HG03432 (cell line): Measurements from ENCODE around the gene PKP4.
A peak's percentile ranks its signal among the peaks of the same experiment; 100 is the strongest.

ENCODE experiments used
- ATAC-seq: cut with Tn5 transposase; IDR thresholded peaks from one replicate; pipeline ENCODE4 v1.9.1; 2021; ENCODE audit warnings: mild to moderate bottlenecking, moderate library complexity; ENCODE audit not compliant: unreplicated experiment

Gene PKP4

DNA sequence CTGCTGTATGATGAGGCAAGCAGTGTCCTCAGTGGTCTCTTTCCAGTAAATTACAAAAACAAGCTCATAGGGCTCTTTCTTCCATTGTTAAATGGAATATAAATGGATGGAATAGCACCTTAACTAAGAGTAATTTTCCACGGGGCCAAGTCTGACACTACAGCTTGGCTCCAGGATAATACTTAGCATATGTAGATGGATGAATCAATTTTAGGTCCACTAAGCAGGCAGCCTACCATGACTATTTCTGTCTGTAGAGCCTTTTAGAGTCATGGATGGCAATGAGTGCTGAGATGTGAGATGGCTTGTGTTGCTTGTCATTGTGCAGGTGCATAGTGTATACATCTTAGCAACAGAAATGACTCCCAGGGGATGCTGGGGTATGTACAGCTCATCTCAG lies 125.9 kb downstream of the PKP4 start:
- no peak for ATAC-seq

DNA sequence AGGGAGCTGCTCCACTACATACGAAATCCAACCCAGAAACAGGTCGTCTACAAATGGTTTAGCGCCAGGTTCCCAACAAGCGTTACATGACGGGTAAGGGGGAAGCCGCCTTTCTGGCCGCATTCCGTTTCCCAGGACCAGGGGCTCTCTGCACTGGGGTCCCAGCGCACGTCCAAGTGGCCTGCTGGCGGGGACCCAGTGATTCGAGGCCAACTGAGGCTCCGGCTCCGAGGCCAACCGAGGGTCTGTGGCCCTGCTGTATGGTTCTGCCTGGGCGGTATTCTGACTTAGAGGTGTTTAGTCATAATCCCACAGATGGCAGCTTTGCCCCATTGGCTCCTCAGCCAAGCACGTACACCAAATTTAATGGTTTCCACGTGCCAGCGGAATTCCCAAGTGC lies 127.2 kb downstream of the PKP4 start:
- ATAC-seq = no peak

DNA sequence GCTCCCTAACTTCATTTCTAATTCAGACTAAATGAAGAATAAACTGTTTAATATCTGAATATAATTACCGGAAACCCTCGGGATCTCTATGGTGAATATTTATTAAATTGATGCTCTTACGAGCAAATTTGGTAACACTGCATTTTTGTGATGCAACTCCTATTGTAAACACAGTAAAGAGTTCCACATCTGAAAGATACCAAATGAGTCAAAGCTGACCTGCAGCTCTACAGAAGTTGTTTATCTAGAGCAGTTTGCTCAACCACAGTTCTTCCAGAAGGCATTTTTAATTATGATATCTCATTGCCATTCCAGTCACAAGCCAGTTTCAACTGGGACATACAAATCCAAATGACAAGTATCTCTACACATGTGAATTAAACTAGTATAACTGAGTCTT lies 129.7 kb downstream of the PKP4 start:
- ATAC-seq = no peak

DNA sequence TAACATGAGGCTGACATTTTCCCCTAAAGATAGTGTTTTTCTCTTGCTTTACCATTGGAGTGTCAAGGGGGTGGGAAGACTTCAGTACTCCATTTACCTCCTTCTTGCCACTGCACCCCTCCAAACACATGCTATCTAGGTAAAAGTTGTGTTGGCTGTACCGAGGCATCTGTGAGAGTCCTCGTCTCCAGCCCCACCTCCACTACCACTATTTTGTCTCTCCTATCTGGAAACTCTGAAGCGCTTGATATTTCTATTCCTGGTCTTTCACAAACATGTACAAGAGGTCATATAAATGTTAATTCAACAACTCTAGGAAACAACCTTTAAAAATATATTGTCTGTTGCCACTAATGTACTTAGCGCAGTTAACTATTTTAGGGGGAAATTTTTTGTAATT lies 132.6 kb downstream of the PKP4 start:
- no peak for ATAC-seq

DNA sequence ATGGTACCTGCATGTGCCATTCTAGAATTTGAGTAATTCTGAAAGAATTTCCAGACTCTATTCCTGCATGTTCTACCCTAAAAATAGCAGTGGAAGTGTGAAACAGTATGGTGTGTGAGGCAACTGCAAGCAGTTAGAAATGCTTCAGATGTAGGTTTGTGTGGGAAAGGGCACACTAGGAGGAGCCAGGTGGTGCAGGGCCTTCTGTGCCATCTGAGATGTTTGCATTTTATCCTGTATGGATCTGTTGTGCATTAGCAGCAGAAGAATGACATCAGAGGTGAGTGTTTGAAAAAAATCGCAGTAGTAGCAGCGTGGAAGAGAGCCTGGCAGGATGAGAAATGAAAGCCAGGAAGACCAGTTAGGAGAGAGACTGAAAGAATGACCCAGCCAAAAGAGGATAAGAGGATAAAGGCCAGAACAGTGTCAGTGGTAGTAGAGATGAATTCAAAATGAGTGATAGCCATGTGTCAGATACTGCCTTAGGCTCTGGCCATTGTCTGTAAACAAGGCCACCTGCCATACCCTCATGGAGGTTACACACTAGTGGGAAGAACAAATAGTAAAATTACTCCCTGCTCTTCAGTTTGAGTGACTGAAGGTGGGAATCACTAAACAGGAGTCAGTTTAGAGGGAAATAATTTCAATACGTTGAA lies 142.2 kb downstream of the PKP4 start:
- ATAC-seq = no peak

DNA sequence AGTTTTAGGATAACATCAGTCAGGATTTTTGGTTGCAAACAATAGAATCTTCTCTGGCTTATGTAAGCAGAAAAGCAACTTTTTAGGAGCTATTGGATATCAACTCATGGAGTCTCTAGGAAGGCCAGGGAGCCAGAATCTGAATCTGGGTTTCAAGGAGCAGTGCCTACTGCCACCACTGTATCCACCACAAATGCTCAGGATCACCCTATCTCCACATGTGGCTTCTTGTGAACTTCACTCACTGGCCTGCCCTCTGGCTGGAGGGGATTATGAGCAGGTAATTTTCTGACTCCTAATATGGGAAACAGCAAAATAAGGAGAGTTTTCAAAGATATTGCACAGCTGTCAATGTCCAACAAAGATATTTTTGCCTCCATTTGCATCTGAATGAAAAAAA lies 142.9 kb downstream of the PKP4 start:
- ATAC-seq = no peak

DNA sequence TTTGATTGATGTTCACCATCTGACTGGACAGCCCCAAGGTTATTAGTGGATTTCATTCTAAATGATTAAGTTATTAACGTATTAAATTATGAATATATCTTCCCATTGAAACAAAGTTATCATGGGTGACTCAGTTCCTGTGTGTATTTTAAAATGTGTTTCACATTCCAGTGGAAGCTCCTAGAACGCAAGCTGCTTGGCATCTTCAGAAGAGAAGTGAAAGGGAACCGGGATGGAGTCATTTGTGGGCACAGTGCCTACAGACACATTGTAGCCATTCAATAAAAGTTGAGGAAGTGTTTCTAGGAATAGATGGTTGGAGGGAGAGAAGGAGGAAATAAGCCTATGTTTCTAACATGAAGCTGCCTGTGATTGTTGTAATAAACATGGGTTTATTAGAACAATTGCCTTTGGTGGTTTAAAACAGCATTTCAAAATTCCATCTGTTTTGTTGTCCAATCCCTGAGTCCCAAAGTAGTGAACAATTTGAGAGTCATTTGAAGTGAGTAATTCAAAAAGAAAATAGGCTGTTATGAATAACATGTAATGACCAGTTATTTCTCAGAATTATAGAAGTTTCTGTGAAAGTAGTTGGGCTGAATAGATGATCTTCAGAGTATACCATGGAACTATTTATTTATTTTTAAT lies 143.5 kb downstream of the PKP4 start:
- ATAC-seq = no peak

DNA sequence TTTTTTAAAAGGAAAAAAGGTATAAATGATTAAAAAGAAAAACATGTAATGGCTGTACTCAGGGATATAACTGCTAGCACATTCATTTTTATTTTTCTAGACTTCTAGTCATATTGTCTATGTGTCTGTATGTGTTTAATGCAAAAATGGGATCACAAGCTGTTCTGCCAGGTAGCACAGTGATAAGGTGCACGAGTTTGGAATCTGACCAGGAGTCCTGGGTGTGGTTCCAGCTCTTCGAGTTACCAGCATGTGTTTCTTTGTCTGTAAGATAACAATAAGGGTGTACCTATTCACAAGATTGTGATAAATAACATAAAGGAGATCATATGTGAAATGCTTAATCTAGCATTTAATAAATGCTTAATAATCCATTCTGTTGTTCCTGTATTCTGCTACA lies 145.3 kb downstream of the PKP4 start:
- no peak for ATAC-seq

DNA sequence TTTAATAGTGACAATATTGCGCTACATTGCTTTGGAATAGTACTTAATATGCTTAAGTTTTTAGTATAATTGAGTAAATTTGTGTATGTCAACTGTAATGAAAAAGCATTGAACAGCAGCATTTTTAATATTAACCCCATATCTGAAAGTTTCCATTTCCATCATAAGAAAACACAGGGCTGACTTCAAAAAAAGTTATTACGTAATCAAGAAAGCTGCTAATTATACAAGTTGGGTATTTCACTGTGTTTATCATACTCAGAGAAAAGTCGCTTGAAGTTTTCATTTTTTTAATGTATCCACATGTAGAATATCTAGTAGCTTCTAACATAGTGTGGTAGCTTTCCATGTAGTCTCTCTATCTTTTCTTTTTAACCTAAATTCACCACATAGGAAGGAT lies 146.5 kb downstream of the PKP4 start:
- ATAC-seq = no peak

DNA sequence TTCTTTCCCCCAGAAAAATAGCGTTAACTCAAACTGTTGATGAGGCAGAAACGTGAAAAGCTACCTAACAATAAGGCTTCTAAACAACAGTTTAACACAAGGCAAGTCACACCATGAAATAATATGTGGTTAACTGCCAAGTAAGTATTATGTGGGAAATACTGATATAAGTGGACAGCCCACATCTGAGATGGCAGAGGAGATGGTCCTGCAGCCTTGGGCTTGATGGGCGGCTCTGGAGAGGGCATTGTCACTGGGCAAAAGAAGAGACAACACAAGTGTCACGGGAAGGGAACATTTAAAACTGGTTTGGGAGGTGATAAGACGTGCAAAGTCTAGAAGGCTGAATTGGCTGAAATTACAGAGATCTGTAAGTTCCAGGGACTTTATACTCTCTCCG lies 147.2 kb downstream of the PKP4 start:
- no peak for ATAC-seq

DNA sequence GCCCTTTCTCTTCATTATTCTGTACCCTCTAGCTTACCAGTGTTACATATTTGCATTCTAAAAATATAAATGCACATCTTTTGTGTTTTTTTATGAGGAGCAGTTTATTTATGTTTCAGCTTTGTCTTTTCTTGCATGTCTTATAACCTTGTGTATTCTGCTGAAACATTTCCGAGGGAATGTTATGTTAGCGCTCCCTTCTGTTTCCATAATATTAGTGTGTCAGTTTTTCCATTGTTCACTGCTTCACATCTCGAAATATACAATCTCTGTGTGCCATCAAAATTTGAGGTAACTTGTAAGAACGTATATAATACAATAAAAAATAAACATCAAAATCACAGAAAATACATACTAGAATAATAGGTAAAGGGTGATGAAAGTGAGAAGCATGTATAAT lies 153.3 kb downstream of the PKP4 start:
- no peak for ATAC-seq

DNA sequence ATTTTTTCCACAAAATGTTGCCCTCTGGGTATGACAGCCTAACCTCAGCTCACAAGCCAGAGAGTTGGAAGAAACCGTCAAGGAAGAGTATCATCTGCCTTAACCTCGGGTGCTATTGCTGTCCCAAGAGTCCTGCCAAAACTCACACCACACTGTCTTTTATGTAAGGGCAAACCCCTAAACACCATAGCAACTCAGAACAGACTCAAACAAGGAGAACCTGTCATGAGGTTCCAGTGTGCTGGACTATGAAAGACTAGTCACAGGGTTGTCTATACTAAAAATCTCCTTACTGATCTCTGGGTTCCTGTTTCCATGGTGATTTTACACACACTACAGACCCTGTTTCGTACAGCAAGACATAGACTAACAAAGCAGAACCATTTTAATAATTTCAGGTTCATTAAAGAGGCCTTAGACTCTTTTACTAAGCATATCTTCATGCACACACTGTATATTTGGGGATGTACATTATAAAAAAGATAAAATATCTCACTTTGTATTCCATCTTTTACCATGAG lies 159.8 kb downstream of the PKP4 start:
- no peak for ATAC-seq

DNA sequence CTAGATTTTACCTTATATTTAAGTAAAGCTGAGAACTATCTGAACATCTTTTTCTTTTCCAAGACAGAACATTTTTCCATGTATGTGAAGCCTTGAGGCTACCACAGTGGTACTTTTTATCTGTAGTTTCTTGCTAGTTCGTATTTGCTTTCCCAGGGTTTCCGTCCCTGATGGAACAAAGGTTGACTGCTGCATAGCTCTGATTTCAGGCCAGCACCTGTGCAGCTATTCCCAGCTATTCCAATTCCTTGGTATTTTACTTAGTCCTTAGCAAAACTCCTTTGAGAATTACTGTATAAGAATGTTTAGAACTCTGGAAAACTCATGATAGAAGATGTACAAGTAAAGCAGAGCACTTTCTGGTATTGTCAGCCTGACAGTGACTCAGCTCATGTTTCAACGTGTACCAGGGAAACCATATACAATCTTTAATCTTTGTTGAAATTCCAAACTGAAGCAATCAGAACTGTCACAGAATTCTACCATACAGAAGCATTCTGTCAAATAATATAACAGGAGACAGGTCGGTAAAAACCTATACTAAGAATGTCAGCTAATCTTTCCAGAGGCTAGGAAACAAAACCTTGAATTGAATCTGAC lies 162.2 kb downstream of the PKP4 start:
- ATAC-seq = no peak

DNA sequence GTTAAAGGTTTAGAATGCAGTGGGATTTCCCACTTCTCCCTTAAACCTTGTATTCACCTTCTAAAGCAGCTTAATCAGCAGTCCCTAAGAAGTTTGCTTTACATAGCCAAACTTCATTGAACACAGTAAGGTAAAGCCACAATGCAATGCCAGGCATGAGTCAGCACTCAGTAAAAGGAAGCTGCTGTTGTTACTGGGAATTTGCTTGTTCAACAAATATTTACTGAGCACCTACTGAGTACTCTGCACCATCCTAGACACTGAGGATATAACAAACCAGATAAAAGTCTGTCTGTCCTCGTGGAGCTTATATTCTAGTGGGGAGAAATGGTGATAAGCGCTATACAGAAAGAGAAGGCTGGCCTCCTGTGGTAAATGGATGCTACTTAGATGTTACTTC lies 162.7 kb downstream of the PKP4 start:
- ATAC-seq = peak; percentile 48

DNA sequence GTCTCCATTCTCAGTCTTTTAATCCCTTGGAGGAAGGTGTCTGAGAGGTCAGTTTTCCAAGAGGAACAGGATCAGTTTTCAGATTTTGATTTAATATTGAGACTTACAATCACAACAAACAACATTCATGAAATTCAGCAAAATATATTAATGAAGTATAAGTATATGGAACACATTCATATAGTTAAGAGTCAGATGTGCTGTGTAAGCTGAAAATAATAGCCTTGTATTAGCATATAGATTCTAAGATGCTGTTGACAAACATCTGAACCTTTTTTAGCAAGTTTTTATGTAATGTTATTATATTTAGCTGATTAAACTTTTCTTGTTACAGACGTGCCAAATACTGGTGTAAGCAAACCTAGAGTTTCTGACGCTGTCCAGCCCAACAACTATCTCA lies 163.9 kb downstream of the PKP4 start:
- no peak for ATAC-seq

DNA sequence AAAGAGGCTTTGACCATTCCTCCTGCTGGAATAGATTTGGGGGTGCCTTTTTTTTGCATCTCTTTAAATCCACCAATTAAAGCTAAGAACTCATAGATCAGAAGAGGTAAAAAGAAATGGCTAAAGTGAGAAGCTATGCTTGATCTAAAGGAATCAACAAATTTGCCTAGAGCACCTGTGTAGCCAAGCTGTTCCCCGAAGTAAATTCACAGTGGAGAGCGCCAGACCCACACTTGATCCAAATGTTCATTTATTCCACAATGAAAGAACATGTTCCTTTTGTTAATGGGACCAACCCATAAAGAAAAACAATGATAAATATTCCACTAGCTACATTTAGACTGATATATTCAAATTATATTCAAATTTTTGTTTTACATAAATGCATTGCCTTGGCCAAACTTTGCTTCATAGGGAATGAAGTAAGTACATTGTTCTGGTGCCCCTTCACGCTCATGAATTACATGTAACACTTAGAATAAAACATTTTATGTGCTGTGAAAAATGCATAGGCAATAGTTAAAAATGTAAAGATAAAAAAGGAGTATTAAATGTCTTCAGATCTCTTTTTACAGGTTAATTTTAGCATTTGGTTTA lies 167.4 kb downstream of the PKP4 start:
- no peak for ATAC-seq

DNA sequence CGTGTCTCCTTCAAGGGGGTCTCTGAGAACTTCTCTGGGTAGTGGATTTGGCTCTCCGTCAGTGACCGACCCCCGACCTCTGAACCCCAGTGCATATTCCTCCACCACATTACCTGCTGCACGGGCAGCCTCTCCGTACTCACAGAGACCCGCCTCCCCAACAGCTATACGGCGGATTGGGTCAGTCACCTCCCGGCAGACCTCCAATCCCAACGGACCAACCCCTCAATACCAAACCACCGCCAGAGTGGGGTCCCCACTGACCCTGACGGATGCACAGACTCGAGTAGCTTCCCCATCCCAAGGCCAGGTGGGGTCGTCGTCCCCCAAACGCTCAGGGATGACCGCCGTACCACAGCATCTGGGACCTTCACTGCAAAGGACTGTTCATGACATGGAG lies 168.2 kb downstream of the PKP4 start:
- ATAC-seq = no peak

DNA sequence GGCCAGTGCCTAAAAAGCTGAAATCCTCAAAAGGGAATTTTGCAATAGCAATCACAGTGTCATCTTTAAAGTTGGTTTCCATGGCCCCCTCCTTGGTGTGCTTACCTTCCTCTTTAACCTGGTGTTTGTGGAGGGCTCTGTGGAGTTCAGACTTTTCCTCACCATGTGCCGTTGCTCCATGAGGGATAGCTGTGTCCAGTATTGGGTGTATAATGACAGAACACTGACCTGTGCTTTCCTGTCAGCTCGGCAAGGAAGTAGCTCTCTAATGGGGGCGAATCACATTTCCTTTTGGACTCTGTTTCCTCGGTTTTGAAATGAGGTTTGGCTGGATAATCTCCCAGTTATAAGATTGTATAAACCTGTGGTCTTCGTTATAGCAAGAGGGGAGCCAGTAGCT lies 172.4 kb downstream of the PKP4 start:
- no peak for ATAC-seq

DNA sequence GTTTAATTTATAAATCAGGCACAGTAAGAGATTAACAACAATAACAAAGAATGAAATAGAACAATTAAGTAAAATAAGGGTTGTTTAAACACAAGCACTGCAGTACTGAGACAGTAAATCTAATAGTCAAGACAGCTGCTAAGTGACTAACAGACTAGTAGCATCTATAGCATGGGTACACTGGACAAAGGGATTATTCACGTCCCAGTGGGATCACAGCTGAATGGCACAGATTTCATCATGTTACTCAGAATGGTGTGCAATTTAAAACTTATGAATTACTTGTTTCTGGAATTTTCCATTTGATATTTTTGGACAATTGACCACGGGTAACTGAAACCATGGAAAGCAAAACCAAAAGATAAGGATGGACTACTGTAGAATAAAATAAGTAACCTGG lies 176.5 kb downstream of the PKP4 start:
- ATAC-seq = no peak

DNA sequence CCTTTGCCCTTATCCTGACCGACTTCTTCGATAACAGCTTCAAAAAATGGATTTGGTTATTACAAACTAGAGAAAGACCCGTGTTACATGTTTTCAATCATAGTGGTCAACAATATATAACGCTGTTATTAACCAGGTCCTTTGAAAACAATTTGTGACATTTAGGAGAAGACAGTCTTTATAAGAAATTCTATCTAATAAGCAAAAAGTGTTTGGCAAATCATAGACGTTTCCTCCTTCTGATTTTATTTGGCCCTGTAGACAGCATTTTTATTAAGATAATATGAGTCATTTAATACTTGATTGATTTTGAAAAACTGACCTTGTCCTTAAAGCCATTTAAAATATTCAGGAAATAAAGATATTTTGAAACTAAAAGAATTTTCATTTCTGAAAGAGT lies 177.9 kb downstream of the PKP4 start:
- ATAC-seq = no peak

DNA sequence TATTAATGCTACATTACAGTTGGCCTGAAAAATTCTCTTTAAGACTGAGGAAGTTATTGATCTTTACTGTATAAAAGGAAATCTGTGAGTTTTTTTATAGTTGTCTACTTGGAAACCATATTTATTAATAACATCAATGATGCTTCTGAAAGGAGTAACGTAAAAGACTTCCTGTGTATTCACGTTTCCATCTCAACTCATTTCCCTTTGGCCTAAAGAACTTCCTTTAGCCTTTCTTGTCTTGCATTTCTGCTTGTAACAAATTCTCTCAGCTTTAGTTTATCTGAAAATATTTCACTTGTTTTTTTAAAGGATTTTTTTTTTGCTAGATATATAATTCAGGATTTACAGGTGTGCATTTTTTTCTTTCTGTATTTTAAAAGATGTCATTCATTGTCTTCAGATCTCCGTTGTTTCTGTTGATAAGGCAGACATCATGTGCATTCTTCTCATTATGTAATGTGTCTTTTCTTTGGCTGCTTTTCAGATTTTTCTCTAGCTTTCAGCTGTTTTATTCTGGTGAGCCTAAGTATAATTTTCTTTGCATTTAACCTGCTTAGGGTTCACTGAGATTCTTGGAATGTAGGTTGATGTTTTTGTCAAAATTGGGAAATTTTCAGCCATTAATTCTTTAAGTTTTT lies 179.3 kb downstream of the PKP4 start:
- ATAC-seq = no peak

DNA sequence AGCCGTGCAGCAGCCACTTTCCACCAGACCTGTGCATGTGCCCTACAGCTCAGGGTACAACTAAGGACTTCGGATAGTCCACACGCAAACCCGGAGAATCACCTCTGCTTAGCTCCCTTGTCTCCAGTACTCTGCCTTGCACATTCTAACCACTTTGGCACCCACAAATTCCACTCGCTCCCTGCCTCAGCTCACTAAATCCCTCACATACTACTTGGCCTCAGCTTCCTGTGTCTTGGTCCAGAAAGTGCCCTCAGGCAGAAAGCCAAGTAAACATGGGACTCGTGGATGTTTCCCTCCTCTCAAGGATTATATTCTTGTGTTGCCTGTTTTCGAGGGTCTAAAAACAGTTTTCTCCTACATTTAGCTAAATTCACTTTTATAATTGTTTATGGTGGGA lies 180.6 kb downstream of the PKP4 start:
- no peak for ATAC-seq
